HCT116 (cell line): ENCODE data around the gene POLR2J2.
"Not testable (repeated sequence)": the region's sequence is repeated elsewhere in the genome, so short reads cannot be mapped to it uniquely, and the experiment has no call there.

ENCODE experiments used
- CTCF ChIP-seq, 3 experiments: fragments of 200-600 bp in 1 of 3; sonication (generic) in 1 of 3; IDR thresholded peaks in 2 of 3; conservative IDR thresholded peaks in 1 of 3; 2 replicates each; pipeline ENCODE4 v1.5.1; 2012 to 2017; ENCODE audit warnings: low read depth in 2 of 3, low read length in 2 of 3, antibody characterized with exemption in 1 of 3, borderline replicate concordance in 1 of 3, control low read depth in 1 of 3, mild to moderate bottlenecking in 1 of 3, mixed read lengths in 1 of 3, mixed run types in 1 of 3, moderate library complexity in 1 of 3; ENCODE audit not compliant: insufficient read depth in 1 of 3
- EZH2 ChIP-seq: fragments of 200-600 bp; sonication (generic); IDR thresholded peaks from 2 replicates; pipeline ENCODE4 v1.6.1; 2017; ENCODE audit warnings: antibody characterized with exemption, mixed run types
- EZH2phosphoT487 ChIP-seq: fragments of 200-600 bp; IDR thresholded peaks from 2 replicates; pipeline ENCODE4 v1.6.1; 2018; ENCODE audit warnings: antibody characterized with exemption, borderline replicate concordance
- JUND ChIP-seq: IDR thresholded peaks from 2 replicates; pipeline ENCODE4 v1.6.1; 2012
- POLR2A ChIP-seq: IDR thresholded peaks from 2 replicates; pipeline ENCODE4 v1.7.0; 2011; ENCODE audit warnings: borderline replicate concordance; ENCODE audit not compliant: insufficient read depth, insufficient read length; ENCODE audit errors: extremely low read depth
- POLR2AphosphoS5 ChIP-seq: IDR thresholded peaks from 2 replicates; pipeline ENCODE4 v1.6.1; 2011; ENCODE audit warnings: mild to moderate bottlenecking, low read depth, low read length, moderate library complexity
- REST ChIP-seq: IDR thresholded peaks from 2 replicates; pipeline ENCODE4 v1.6.1; 2012; ENCODE audit warnings: low read depth
- SIN3A ChIP-seq: IDR thresholded peaks from 2 replicates; pipeline ENCODE4 v1.6.1; 2012; ENCODE audit warnings: low read depth
- SP1 ChIP-seq: IDR thresholded peaks from 2 replicates; pipeline ENCODE4 v1.6.1; 2012; ENCODE audit warnings: low read depth
- TCF7L2 ChIP-seq: IDR thresholded peaks from 2 replicates; pipeline ENCODE4 v1.7.0; 2011; ENCODE audit warnings: borderline replicate concordance, inconsistent platforms; ENCODE audit not compliant: insufficient read depth, insufficient read length; ENCODE audit errors: extremely low read depth
- YY1 ChIP-seq: IDR thresholded peaks from 2 replicates; pipeline ENCODE4 v1.6.1; 2011; ENCODE audit warnings: low read length, low read depth, moderate library complexity, mild to moderate bottlenecking; ENCODE audit not compliant: insufficient replicate concordance; ENCODE audit errors: extremely low read depth
- ZFX ChIP-seq: fragments of 450-650 bp; IDR thresholded peaks from 2 replicates; pipeline ENCODE4 v1.6.1; 2017
- TF ChIP-seq, protein P1 (sequence below): IDR thresholded peaks from 2 replicates; pipeline ENCODE4 v1.6.1; 2012

- TF ChIP-seq CTCF (IDR thresholded peaks at IDR 0.05 in 2 of 3, conservative IDR thresholded peaks at IDR 0.05 in 1 of 3; ENCODE audit: borderline replicate concordance in 1 of 3, insufficient read depth in 1 of 3, low read depth in 2 of 3, low read length in 2 of 3); EZH2; POLR2A; TCF7L2; REST; JUND; ZFX; EZH2phosphoT487; POLR2AphosphoS5; SP1; YY1; SIN3A: not testable (repeated sequence)
- TF ChIP-seq, protein P1, sequence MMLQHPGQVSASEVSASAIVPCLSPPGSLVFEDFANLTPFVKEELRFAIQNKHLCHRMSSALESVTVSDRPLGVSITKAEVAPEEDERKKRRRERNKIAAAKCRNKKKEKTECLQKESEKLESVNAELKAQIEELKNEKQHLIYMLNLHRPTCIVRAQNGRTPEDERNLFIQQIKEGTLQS: not testable (repeated sequence)
Observed at GRCh38 chr7:102690602-102691001, 19.1 kb upstream of the POLR2J2 start.
